ENCODE results near the gene ATP6AP1.
"Not testable (repeated sequence)": the region's sequence is repeated elsewhere in the genome, so short reads cannot be mapped to it uniquely, and the experiment has no call there.

ATP6AP1 gene

DNA sequence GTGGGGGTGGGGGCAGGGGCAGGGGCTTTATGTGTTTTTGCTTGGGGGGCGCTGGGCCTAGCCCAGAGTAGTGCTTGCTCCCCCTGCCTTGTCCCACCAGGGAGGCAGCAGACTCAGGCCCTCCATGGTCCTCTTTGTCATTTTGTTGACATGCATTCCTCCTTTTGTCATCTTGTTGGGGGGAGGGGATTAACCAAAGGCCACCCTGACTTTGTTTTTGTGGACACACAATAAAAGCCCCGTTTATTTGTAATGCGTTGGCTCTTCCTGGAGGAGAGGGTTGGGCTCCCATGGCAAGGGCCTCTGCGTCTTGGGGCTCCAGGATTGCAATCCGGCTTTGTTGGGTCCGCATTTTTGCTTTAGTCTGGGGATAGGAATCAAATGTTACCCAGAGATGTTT lies 47.2 kb upstream of the ATP6AP1 start:
- Histone ChIP-seq H3K9me3 (no peaks in the 10 kb centered on the region), H3K36me3 (no peaks in the 10 kb centered on the region), H3K27me3 (no peaks in the 10 kb centered on the region), H3K4me1 (ENCODE audit: control insufficient read depth in 1 of 2, insufficient read depth in 1 of 2, low read depth in 1 of 2, low read length in 1 of 2) (peaks cover 23 to 25% of the 10 kb centered on the region in 2 experiments), H3K27ac (peak overlapping the region; percentile 97), H3K4me3 (ENCODE audit: low read depth in 1 of 2, low read length in 1 of 2) (no peak overlapping the region)
- TF ChIP-seq, protein P1, sequence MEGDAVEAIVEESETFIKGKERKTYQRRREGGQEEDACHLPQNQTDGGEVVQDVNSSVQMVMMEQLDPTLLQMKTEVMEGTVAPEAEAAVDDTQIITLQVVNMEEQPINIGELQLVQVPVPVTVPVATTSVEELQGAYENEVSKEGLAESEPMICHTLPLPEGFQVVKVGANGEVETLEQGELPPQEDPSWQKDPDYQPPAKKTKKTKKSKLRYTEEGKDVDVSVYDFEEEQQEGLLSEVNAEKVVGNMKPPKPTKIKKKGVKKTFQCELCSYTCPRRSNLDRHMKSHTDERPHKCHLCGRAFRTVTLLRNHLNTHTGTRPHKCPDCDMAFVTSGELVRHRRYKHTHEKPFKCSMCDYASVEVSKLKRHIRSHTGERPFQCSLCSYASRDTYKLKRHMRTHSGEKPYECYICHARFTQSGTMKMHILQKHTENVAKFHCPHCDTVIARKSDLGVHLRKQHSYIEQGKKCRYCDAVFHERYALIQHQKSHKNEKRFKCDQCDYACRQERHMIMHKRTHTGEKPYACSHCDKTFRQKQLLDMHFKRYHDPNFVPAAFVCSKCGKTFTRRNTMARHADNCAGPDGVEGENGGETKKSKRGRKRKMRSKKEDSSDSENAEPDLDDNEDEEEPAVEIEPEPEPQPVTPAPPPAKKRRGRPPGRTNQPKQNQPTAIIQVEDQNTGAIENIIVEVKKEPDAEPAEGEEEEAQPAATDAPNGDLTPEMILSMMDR (IDR thresholded peaks at IDR 0.05): no peak

GRCh38 chrX:154382483-154383069 lies 45.9 kb upstream of the ATP6AP1 start:
- no peaks in the 10 kb centered on the region for H3K36me3 ChIP-seq
- H3K4me1 ChIP-seq (ENCODE audit: control insufficient read depth in 1 of 2, insufficient read depth in 1 of 2, low read depth in 1 of 2, low read length in 1 of 2): peaks cover 16 to 20% of the 10 kb centered on the region in 2 experiments
- H3K9me3 ChIP-seq: no peaks in the 10 kb centered on the region
- TF ChIP-seq, protein P1 (IDR thresholded peaks at IDR 0.05): no peak
- no peaks in the 10 kb centered on the region for H3K27me3 ChIP-seq
- no peak overlapping the region for H3K4me3 ChIP-seq (ENCODE audit: low read depth in 1 of 2, low read length in 1 of 2)
- H3K27ac ChIP-seq: no peak overlapping the region

DNA sequence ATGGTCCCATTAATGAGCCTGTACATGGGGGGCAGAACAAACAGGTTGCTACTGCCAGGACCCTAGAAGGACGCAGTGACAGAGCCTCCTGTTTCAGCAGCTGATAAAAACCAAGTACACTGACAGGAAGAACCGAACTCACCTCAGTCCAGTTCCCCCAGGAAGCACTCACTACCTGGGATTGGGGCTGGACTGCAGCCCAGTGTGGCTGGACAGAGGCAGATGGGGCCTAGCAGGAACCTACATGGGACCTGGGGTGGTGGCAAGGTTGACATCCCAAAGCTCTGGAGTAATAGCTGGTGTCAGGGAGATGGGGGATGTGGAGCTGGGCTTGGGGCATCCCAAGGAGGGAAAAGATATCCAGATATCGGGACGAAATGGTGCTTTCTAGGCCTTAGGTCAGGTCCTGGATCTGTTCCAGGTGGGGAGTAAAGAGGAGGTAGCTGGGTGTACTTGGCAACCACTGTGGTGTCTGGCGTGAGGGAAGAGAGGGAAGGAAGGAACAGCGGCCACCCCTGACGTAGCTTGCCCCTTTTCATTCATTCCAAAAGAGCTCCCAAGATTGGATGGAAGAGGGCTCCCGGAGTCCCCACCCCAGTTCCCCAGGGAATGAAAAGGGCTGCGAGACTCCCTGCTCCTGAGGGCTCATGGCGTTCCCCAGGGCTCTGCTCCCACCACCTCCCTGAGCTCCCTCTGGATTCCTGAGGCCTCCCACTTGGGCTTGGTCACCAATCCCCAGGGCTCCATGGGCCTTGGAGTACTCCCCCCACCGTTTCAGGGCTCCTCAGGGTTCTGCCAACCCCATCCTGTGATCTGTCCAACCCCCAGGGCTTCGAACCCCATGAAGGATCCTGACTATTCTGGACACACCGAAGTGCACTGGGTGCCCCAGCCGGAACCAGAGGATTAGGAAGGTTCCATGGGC lies 44.9 kb upstream of the ATP6AP1 start:
- Histone ChIP-seq H3K36me3 (no peaks in the 10 kb centered on the region), H3K27ac (no peak overlapping the region), H3K9me3 (no peaks in the 10 kb centered on the region), H3K4me1 (ENCODE audit: control insufficient read depth in 1 of 2, insufficient read depth in 1 of 2, low read depth in 1 of 2, low read length in 1 of 2) (peaks cover 11 to 14% of the 10 kb centered on the region in 2 experiments), H3K27me3 (no peaks in the 10 kb centered on the region), H3K4me3 (ENCODE audit: low read depth in 1 of 2, low read length in 1 of 2) (no peak overlapping the region)
- TF ChIP-seq, protein P1 (IDR thresholded peaks at IDR 0.05): no peak

DNA sequence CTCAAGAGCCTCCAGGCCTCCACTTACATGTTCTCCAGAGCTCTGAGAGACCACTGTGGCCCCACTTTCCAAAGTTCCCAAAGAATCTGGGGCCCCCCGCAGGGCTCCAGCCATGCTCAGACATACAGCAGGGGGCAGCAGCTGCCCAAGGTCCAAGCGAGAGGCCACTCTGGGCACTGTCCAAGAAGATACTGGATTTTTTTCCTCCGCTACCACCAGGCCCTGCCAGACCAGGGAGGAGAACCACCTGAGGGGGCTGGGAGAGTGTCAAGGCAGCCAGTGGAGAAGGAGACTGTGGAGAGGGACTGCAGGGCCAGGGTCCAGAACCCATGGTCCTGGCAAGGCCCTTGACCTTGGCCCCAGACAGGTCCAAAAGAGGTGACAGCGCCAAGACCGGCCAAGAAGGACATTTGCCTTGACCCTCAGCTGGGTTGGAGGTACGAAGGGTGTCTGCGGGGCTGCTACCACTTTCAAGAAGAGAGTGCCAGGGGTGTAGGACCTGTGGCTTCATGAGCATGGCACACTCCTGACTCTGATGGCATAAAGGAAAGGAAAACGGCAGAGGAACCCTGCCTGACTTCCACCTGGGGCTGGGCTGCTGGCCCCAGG lies 44.1 kb upstream of the ATP6AP1 start:
- H3K27me3 ChIP-seq: no peaks in the 10 kb centered on the region
- TF ChIP-seq, protein P1 (IDR thresholded peaks at IDR 0.05): no peak
- H3K36me3 ChIP-seq: no peaks in the 10 kb centered on the region
- H3K27ac ChIP-seq: peak overlapping the region; percentile 57
- H3K9me3 ChIP-seq: no peaks in the 10 kb centered on the region
- H3K4me3 ChIP-seq (ENCODE audit: low read depth in 1 of 2, low read length in 1 of 2): no peak overlapping the region
- peaks cover 11 to 14% of the 10 kb centered on the region in 2 experiments for H3K4me1 ChIP-seq (ENCODE audit: control insufficient read depth in 1 of 2, insufficient read depth in 1 of 2, low read depth in 1 of 2, low read length in 1 of 2)

GRCh38 chrX:154388094-154388493 lies 40.4 kb upstream of the ATP6AP1 start:
- not testable (repeated sequence) for H3K36me3 ChIP-seq; H3K9me3 ChIP-seq; H3K27me3 ChIP-seq; H3K4me3 ChIP-seq (ENCODE audit: low read depth in 1 of 2, low read length in 1 of 2); H3K4me1 ChIP-seq (ENCODE audit: control insufficient read depth in 1 of 2, insufficient read depth in 1 of 2, low read depth in 1 of 2, low read length in 1 of 2); H3K27ac ChIP-seq

DNA sequence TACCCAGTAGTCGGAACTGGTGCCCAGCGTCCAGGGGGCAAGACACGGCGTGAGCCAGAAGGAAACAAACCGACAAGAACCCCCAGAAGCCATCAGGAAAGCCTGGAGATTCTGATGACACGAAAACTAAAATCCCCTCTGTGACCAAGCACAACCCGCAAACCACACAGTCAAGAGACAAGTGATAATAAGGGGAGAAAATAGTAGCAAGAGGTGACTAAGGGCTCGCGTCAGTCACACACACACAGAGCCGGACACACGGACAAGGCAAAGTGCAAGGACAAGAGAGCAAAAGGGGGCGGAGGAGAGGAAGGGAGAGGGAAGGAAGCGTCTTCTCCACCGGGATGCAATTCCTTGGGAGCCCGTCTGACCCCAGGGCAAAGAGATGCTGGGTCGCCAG lies 39.8 kb upstream of the ATP6AP1 start:
- H3K36me3 ChIP-seq; H3K4me1 ChIP-seq (ENCODE audit: control insufficient read depth in 1 of 2, insufficient read depth in 1 of 2, low read depth in 1 of 2, low read length in 1 of 2); H3K27ac ChIP-seq; H3K4me3 ChIP-seq (ENCODE audit: low read depth in 1 of 2, low read length in 1 of 2); H3K9me3 ChIP-seq; H3K27me3 ChIP-seq: not testable (repeated sequence)

GRCh38 chrX:154389812-154390747 lies 38.4 kb upstream of the ATP6AP1 start:
- not testable (repeated sequence) for H3K27me3 ChIP-seq; H3K4me3 ChIP-seq (ENCODE audit: low read depth in 1 of 2, low read length in 1 of 2); H3K4me1 ChIP-seq (ENCODE audit: control insufficient read depth in 1 of 2, insufficient read depth in 1 of 2, low read depth in 1 of 2, low read length in 1 of 2); H3K36me3 ChIP-seq; H3K27ac ChIP-seq; H3K9me3 ChIP-seq

- Histone ChIP-seq H3K4me1 (ENCODE audit: control insufficient read depth in 1 of 2, insufficient read depth in 1 of 2, low read depth in 1 of 2, low read length in 1 of 2) (peaks cover 16 to 21% of the 10 kb centered on the region in 2 experiments), H3K36me3 (peaks cover 16% of the 10 kb centered on the region)
- H3K9me3 ChIP-seq; H3K27ac ChIP-seq; H3K4me3 ChIP-seq (ENCODE audit: low read depth in 1 of 2, low read length in 1 of 2); H3K27me3 ChIP-seq: not testable (repeated sequence)
These were observed 32.1 kb upstream of the ATP6AP1 start for GRCh38 chrX:154396363-154396762.

Data from neutrophil (primary cell).